ENCODE results near the gene OSGIN1. TPM values are rescaled to one million over a fixed set of nuclear protein-coding genes. Genes with fewer than 3 reads are reported as not detected.

The OSGIN1 gene
- polyA plus RNA-seq, 3 donors, result 1.8 to 4.0 (median 2.0) TPM

- no peak overlapping the region for H3K4me2 ChIP-seq (replicated peaks; ENCODE audit: extremely low read depth, low read length, poor library complexity, severe bottlenecking)
- H3K4me1 ChIP-seq (ENCODE audit: control insufficient read depth in 1 of 2, insufficient read depth in 2 of 2, low read length in 2 of 2), result no peaks in the 10 kb centered on the region
- Mint-ChIP-seq H3K9me3 (peaks cover 0 to 5% (median 0%) of the 10 kb centered on the region in 7 donors), H3K4me1 (no peaks in the 10 kb centered on the region), H3K4me3 (no peak overlapping the region), H3K36me3 (no peaks in the 10 kb centered on the region), H3K27ac (no peak overlapping the region), H3K27me3 (ENCODE audit: low read depth in 3 of 3) (peaks cover 22 to 42% (median 24%) of the 10 kb centered on the region in 3 donors)
- intact Hi-C loops (cut with micrococcal nuclease), result no loop called here
- DNase-seq, result no peak
- H3K27ac ChIP-seq (ENCODE audit: low read depth in 1 of 2, low read length in 2 of 2), result no peak overlapping the region
- H2AFZ ChIP-seq (ENCODE audit: insufficient read depth, low read depth, low read length, poor library complexity, severe bottlenecking), result no peak overlapping the region
- H4K20me1 ChIP-seq (ENCODE audit: insufficient read depth, low read length), result no peaks in the 10 kb centered on the region
- no peaks in the 10 kb centered on the region for H3K79me2 ChIP-seq (ENCODE audit: insufficient read depth, low read length)
- TF ChIP-seq, protein P1, sequence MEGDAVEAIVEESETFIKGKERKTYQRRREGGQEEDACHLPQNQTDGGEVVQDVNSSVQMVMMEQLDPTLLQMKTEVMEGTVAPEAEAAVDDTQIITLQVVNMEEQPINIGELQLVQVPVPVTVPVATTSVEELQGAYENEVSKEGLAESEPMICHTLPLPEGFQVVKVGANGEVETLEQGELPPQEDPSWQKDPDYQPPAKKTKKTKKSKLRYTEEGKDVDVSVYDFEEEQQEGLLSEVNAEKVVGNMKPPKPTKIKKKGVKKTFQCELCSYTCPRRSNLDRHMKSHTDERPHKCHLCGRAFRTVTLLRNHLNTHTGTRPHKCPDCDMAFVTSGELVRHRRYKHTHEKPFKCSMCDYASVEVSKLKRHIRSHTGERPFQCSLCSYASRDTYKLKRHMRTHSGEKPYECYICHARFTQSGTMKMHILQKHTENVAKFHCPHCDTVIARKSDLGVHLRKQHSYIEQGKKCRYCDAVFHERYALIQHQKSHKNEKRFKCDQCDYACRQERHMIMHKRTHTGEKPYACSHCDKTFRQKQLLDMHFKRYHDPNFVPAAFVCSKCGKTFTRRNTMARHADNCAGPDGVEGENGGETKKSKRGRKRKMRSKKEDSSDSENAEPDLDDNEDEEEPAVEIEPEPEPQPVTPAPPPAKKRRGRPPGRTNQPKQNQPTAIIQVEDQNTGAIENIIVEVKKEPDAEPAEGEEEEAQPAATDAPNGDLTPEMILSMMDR (IDR thresholded peaks at IDR 0.05), result no peak
- H3K27me3 ChIP-seq (ENCODE audit: control insufficient read depth in 2 of 2, insufficient read depth in 2 of 2, low read length in 2 of 2), result peaks cover 0 to 22% of the 10 kb centered on the region in 2 donors
- no peaks in the 10 kb centered on the region for H3K9me3 ChIP-seq (replicated peaks in 1 of 2; ENCODE audit: control insufficient read depth in 1 of 2, insufficient read depth in 1 of 2, low read length in 2 of 2)
- no peak overlapping the region for H3K4me3 ChIP-seq (replicated peaks in 1 of 3; ENCODE audit: low read depth in 2 of 3, low read length in 3 of 3)
- H3K36me3 ChIP-seq (replicated peaks in 1 of 2; ENCODE audit: control insufficient read depth in 1 of 2, insufficient read depth in 2 of 2, low read length in 2 of 2), result no peaks in the 10 kb centered on the region
- WGBS (ENCODE audit: insufficient coverage), result 80% methylated on average over 3 of the region's 8 CpGs
- no peak overlapping the region for H3K9ac ChIP-seq (ENCODE audit: insufficient read depth, low read length, poor library complexity, severe bottlenecking)
Measured at GRCh38 chr16:84007965-84008364, 54.9 kb downstream of the OSGIN1 start.

DNA sequence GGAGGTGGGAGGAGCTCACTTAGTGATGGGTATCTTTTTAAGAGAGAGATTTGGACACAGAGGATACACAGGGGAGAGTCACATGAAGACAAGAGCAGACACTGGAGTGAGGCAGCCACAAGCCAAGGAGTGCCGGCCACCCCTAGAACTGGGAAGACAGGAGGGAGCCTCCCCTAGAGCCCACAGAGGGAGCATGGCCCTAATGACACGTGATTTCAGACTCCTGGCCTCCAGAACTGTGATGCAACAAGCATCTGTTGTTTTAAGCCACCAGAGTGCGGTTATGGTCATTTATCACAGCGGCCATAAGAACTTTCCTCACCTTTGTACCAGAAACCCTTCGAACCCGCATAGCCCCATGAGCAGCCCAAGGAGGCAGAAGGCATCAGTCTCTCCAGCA is 56.2 kb downstream of the OSGIN1 start:
- H3K27ac Mint-ChIP-seq, result no peak overlapping the region
- 82% methylated on average over 6 of the region's 6 CpGs for WGBS (ENCODE audit: insufficient coverage)

More for the DNA sequence above, 56.2 kb downstream of the OSGIN1 start:
- TF ChIP-seq, protein P1 (IDR thresholded peaks at IDR 0.05), result no peak
- Histone ChIP-seq H3K4me1 (ENCODE audit: control insufficient read depth in 1 of 2, insufficient read depth in 2 of 2, low read length in 2 of 2) (peaks cover 5% of the 10 kb centered on the region in 2 donors), H3K79me2 (ENCODE audit: insufficient read depth, low read length) (no peaks in the 10 kb centered on the region), H3K9me3 (replicated peaks in 1 of 2; ENCODE audit: control insufficient read depth in 1 of 2, insufficient read depth in 1 of 2, low read length in 2 of 2) (peaks cover 0 to 8% of the 10 kb centered on the region in 2 donors), H4K20me1 (ENCODE audit: insufficient read depth, low read length) (no peaks in the 10 kb centered on the region), H3K27me3 (ENCODE audit: control insufficient read depth in 2 of 2, insufficient read depth in 2 of 2, low read length in 2 of 2) (peaks cover 0 to 17% of the 10 kb centered on the region in 2 donors), H3K36me3 (replicated peaks in 1 of 2; ENCODE audit: control insufficient read depth in 1 of 2, insufficient read depth in 2 of 2, low read length in 2 of 2) (no peaks in the 10 kb centered on the region), H3K4me2 (replicated peaks; ENCODE audit: extremely low read depth, low read length, poor library complexity, severe bottlenecking) (no peak overlapping the region), H3K4me3 (replicated peaks in 1 of 3; ENCODE audit: low read depth in 2 of 3, low read length in 3 of 3) (no peak overlapping the region), H3K9ac (ENCODE audit: insufficient read depth, low read length, poor library complexity, severe bottlenecking) (no peak overlapping the region), H3K27ac (ENCODE audit: low read depth in 1 of 2, low read length in 2 of 2) (no peak overlapping the region), H2AFZ (ENCODE audit: insufficient read depth, low read depth, low read length, poor library complexity, severe bottlenecking) (no peak overlapping the region)
- Mint-ChIP-seq H3K4me3 (no peak overlapping the region), H3K36me3 (no peaks in the 10 kb centered on the region), H3K9me3 (peaks cover 1 to 12% (median 5%) of the 10 kb centered on the region in 7 donors), H3K27me3 (ENCODE audit: low read depth in 3 of 3) (peaks cover 14 to 32% (median 20%) of the 10 kb centered on the region in 3 donors), H3K4me1 (peaks cover 4% of the 10 kb centered on the region)
- no peak for DNase-seq
- intact Hi-C loops (cut with micrococcal nuclease), result no loop called here

Measured in CD14-positive monocyte (primary cell).